Activated CD4-positive, CD25-positive, alpha-beta regulatory T cell treated with anti-CD3 and anti-CD28 coated beads, Interleukin-2, amount 50 U/mL, for 72 hours (primary cell): Measurements from ENCODE around the gene KRT6B.
"Not testable (repeated sequence)": the region's sequence is repeated elsewhere in the genome, so short reads cannot be mapped to it uniquely, and the experiment has no call there.

Experiments used
- DNase-seq: peaks from one replicate; pipeline ENCODE4 v3.0.0; 2021

KRT6B gene

GRCh38 chr12:52464897-52465296, 13.0 kb upstream of the KRT6B start:
- no peak for DNase-seq

- no peak for DNase-seq
These were observed 9.7 kb upstream of the KRT6B start for GRCh38 chr12:52461693-52462092.

- DNase-seq: no peak
These were observed 6.9 kb upstream of the KRT6B start for GRCh38 chr12:52458861-52459260.

- no peak for DNase-seq
These were observed 3.9 kb upstream of the KRT6B start for GRCh38 chr12:52455821-52456220.

- DNase-seq: no peak
These were observed 2.7 kb upstream of the KRT6B start for GRCh38 chr12:52454411-52455201.

- no peak for DNase-seq
These were observed 3.7 kb downstream of the KRT6B start for GRCh38 chr12:52448228-52448627.

GRCh38 chr12:52447196-52447595, 4.8 kb downstream of the KRT6B start:
- DNase-seq: not testable (repeated sequence)

DNA sequence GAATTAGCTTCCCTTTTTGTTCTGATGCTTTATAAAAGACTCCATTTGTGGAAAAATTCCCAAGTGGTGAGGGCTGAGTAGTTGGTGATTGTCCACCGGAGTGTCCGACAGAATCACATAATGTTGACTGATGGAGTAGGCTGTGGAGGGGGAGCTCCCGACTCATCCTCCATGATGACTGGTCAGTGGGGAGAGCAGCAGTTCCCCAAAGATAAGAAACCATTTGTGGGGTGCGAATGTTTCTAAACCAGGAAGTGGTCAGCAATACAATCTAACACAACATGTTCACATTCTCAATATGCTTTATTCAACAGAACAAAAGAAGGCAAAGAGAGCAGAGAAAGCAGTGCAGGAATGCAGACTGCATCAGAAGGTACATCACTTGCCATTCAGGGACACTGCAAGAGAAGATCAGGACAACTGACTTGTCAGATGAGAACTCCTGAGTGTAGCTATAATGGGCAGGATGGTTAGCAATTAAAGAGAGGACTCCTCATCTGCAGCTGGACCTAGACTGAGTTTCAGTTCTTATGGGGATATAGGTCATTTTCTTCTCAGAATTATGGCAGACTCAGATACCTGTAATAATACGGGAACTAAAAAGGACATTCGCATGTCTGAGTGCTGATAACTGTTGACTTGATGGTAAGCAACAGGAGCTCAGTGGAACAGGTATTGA, 5.4 kb downstream of the KRT6B start:
- no peak for DNase-seq

DNA sequence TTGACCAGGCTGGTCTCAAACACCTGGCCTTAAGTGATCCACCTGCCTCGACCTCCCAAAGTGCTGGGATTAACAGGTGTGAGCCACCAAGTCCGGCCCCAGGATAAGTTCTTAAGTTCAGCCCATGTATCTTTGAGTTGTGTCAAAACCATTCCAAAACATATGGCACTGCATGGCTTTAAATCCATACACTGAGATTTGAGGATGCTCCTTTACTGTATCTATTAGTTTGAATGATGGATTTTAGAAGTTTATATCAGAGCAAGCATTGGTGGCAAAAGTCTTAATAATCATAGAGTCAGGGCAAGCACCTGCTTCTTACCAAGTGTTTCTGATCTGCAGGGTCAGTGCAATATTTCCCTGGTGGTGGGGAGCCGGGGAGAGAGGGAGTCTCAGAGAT, 6.1 kb downstream of the KRT6B start:
- no peak for DNase-seq

DNA sequence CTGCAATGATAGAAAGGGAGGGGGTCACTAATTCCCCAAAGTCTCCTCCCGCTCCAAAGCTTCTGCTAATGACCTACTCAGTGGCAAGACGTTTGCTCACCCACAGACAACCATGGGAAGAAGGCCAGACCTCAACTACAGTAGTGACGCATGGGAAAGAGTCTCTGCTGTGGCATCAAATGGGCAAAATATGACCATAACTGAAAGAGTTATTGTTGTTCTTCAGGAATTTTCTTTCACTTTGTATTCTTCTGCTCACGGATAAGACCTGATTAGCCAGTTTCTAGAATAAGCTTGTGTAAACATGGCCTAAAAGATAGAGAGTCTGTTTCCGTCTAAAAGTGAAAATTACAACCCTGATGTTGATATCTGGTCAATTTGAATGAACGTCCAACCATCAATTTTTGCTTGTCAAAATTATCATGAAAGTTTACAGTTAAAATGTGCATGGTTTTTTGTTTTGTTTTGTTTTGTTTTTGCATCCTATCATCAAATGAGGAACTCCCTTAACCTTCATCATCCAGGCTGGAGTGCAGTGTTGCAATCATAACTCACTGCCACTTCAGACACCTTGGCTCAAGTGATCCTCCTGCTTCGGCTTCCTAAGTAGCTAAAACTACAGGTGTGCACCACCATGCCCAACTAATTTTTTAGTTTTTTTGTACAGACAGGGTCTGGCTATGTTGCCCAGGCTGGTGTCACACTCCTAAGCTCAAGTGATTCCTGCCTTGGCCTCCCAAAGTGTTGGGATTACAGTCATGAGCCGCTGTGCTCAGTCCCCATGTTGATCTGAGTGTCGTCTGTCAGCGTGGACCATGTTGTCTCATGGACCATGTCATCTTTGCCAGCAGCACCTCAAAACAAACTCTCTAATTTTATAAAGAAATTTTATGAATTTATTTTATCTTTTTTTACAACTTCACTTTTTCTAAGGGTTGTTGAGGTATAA, 7.0 kb downstream of the KRT6B start:
- DNase-seq: no peak

- DNase-seq: no peak
These were observed 8.0 kb downstream of the KRT6B start for GRCh38 chr12:52443966-52444365.

- no peak for DNase-seq
These were observed 9.3 kb downstream of the KRT6B start for GRCh38 chr12:52442600-52443061.

GRCh38 chr12:52441320-52441911, 10.5 kb downstream of the KRT6B start:
- no peak for DNase-seq

GRCh38 chr12:52440821-52441319, 11.1 kb downstream of the KRT6B start:
- no peak for DNase-seq

GRCh38 chr12:52439845-52440244, 12.1 kb downstream of the KRT6B start:
- no peak for DNase-seq

- no peak for DNase-seq
These were observed 12.5 kb downstream of the KRT6B start for GRCh38 chr12:52439420-52439819.

- DNase-seq: no peak
These were observed 13.3 kb downstream of the KRT6B start for GRCh38 chr12:52438305-52439301.

DNA sequence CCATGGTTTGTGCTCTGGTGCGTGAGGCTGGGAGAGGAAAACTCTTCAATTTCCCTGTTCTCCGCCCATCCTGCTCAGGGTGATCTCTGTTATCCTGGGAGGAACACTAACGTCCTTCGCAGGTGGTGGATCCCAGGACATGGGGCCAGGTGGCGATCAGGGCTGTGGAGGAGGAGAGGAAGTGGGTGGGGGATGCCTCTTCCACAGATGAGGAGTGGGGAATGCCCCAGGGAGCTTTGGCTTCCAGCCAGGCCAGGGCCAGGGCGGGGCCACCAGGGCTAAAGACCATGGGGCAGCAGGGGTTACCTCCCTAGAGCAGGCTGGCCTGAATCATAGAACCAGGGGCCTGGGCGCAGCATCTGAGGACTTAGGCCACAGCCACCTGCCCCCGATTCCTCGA, 14.4 kb downstream of the KRT6B start:
- no peak for DNase-seq

DNA sequence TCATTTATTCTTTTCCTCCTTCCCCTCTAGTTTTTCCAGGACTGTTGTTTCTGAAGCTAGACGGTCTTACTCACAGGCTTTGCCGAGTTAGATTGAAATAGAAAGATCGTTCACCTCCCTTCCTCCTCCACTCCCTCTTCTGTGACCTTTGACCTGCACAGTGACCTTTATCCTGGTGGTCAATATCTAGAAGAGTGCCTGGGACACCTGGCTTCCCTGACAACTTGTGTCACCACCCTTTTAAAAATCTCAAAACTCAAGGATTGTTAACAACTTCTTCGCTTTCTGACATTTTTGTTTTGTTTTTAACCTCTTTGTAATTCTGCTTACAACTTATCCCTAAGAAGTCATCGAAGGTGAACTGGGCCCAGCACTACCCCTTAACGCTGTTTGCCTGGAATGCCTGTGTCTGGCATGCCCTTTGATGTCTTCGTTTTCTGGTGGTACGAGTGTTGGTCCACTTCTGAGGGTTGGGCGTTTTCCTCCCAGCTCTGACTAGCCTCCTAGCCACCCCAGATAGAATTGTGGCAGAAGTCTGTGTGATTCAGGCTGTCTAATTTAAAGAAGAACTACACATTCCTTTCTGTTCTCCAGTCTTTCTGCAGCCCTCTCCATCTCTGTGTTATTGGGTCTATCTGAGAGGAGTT, 15.0 kb downstream of the KRT6B start:
- DNase-seq: no peak

- no peak for DNase-seq
These were observed 15.7 kb downstream of the KRT6B start for GRCh38 chr12:52436000-52436827.
